Measurements from ENCODE around the gene ANKRD66.

The ANKRD66 gene

GRCh38 chr6:46789434-46790354, 43.0 kb downstream of the ANKRD66 start:
- DNase-seq (ENCODE audit: low spot score): no peak

GRCh38 chr6:46790355-46790874, 43.7 kb downstream of the ANKRD66 start:
- no peak for DNase-seq (ENCODE audit: low spot score)

GRCh38 chr6:46792635-46793034, 45.9 kb downstream of the ANKRD66 start:
- DNase-seq (ENCODE audit: low spot score): no peak

GRCh38 chr6:46793138-46793537, 46.4 kb downstream of the ANKRD66 start, which contains the start of gene MEP1A:
Gene MEP1A, plus strand, starts transcription at chr6:46793389. Its CDS starts 10 bp downstream, at chr6:46793399.
- no peak for DNase-seq (ENCODE audit: low spot score)

GRCh38 chr6:46794068-46794467, 47.3 kb downstream of the ANKRD66 start:
- DNase-seq (ENCODE audit: low spot score): no peak

GRCh38 chr6:46795816-46796215, 49.1 kb downstream of the ANKRD66 start:
- DNase-seq (ENCODE audit: low spot score): no peak

- no peak for DNase-seq (ENCODE audit: low spot score)
Observed at GRCh38 chr6:46796848-46797580, 50.3 kb downstream of the ANKRD66 start.

- DNase-seq (ENCODE audit: low spot score): no peak
Observed at GRCh38 chr6:46799657-46800056, 52.9 kb downstream of the ANKRD66 start.

- DNase-seq (ENCODE audit: low spot score): no peak
Observed at GRCh38 chr6:46808806-46809205, 62.1 kb downstream of the ANKRD66 start.
